ENCODE results near the gene TYW5. TPM values are rescaled to one million over a fixed set of nuclear protein-coding genes. Genes with fewer than 3 reads are reported as not detected.

Gene TYW5
- total and polyA plus RNA-seq, 2 experiments from 2014 or later: 5.0 to 14.6 TPM

- Histone ChIP-seq H2AFZ (no peak overlapping the region), H3K79me2 (peaks cover 55% of the 10 kb centered on the region), H3K4me2 (no peak overlapping the region), H3K9me2 (replicated peaks; ENCODE audit: insufficient read depth) (no peaks in the 10 kb centered on the region), H3K4me3 (no peak overlapping the region), H4K20me1 (ENCODE audit: insufficient read depth, poor library complexity, severe bottlenecking) (peaks cover 2% of the 10 kb centered on the region), H3K27me3 (no peaks in the 10 kb centered on the region), H3K9me3 (ENCODE audit: low read depth) (no peaks in the 10 kb centered on the region), H3K36me3 (replicated peaks; ENCODE audit: insufficient read depth, low read depth) (no peaks in the 10 kb centered on the region), H3K4me1 (ENCODE audit: insufficient read depth) (no peaks in the 10 kb centered on the region), H3K27ac (no peak overlapping the region)
- no peak for DNase-seq (ENCODE audit: low spot score)
- TF ChIP-seq EZH2 (IDR thresholded peaks at IDR 0.05; ENCODE audit: borderline replicate concordance) (no peak), EZH2phosphoT487 (IDR thresholded peaks at IDR 0.05; ENCODE audit: low read depth, severe bottlenecking, unreplicated experiment) (no peak), CTCF (IDR thresholded peaks at IDR 0.05; ENCODE audit: poor library complexity) (no peak)
- whole genome bisulfite sequencing (ENCODE audit: low lambda C conversion rate, missing lambda C conversion rate): 84% methylated on average over 2 of the region's 2 CpGs
Measured at GRCh38 chr2:199923924-199924323, 31.4 kb downstream of the TYW5 start.

- Histone ChIP-seq H3K4me3 (no peak overlapping the region), H2AFZ (no peak overlapping the region), H3K27ac (no peak overlapping the region), H3K4me2 (no peak overlapping the region), H3K4me1 (ENCODE audit: insufficient read depth) (no peaks in the 10 kb centered on the region), H3K9me2 (replicated peaks; ENCODE audit: insufficient read depth) (no peaks in the 10 kb centered on the region), H3K79me2 (peaks cover 66% of the 10 kb centered on the region), H3K9me3 (ENCODE audit: low read depth) (no peaks in the 10 kb centered on the region), H3K27me3 (no peaks in the 10 kb centered on the region), H4K20me1 (ENCODE audit: insufficient read depth, poor library complexity, severe bottlenecking) (peaks cover 2% of the 10 kb centered on the region), H3K36me3 (replicated peaks; ENCODE audit: insufficient read depth, low read depth) (no peaks in the 10 kb centered on the region)
- TF ChIP-seq EZH2 (IDR thresholded peaks at IDR 0.05; ENCODE audit: borderline replicate concordance): no peak
- TF ChIP-seq EZH2phosphoT487 (IDR thresholded peaks at IDR 0.05; ENCODE audit: low read depth, severe bottlenecking, unreplicated experiment): no peak
- TF ChIP-seq CTCF (IDR thresholded peaks at IDR 0.05; ENCODE audit: poor library complexity): no peak
- WGBS (ENCODE audit: low lambda C conversion rate, missing lambda C conversion rate): 54% methylated on average over 5 of the region's 5 CpGs
- DNase-seq (ENCODE audit: low spot score): peak; percentile 9
Measured at GRCh38 chr2:199922856-199923255, 32.4 kb downstream of the TYW5 start.

GRCh38 chr2:199916980-199917379 is 38.3 kb downstream of the TYW5 start:
- Histone ChIP-seq H3K4me3 (no peak overlapping the region), H3K36me3 (replicated peaks; ENCODE audit: insufficient read depth, low read depth) (no peaks in the 10 kb centered on the region), H3K9me3 (ENCODE audit: low read depth) (no peaks in the 10 kb centered on the region), H3K4me1 (ENCODE audit: insufficient read depth) (peaks cover 8% of the 10 kb centered on the region), H3K27me3 (no peaks in the 10 kb centered on the region), H3K4me2 (no peak overlapping the region), H3K79me2 (peaks cover 90% of the 10 kb centered on the region), H4K20me1 (ENCODE audit: insufficient read depth, poor library complexity, severe bottlenecking) (peaks cover 7% of the 10 kb centered on the region), H2AFZ (no peak overlapping the region), H3K27ac (no peak overlapping the region), H3K9me2 (replicated peaks; ENCODE audit: insufficient read depth) (no peaks in the 10 kb centered on the region)
- no peak for DNase-seq (ENCODE audit: low spot score)
- WGBS (ENCODE audit: low lambda C conversion rate, missing lambda C conversion rate): 100% methylated on average over 4 of the region's 4 CpGs
- no peak for TF ChIP-seq EZH2phosphoT487 (IDR thresholded peaks at IDR 0.05; ENCODE audit: low read depth, severe bottlenecking, unreplicated experiment)
- TF ChIP-seq CTCF (IDR thresholded peaks at IDR 0.05; ENCODE audit: poor library complexity): no peak
- TF ChIP-seq EZH2 (IDR thresholded peaks at IDR 0.05; ENCODE audit: borderline replicate concordance): no peak
